Activated CD8-positive, alpha-beta memory T cell treated with anti-CD3 and anti-CD28 coated beads, Interleukin-2, amount 10 ng/mL, durations not matched to agents 7 days and 5 days (primary cell): Measurements from ENCODE around the gene CASP6. TPM values are rescaled to one million over a fixed set of nuclear protein-coding genes. Genes with fewer than 3 reads are reported as not detected.

Source experiments
- ATAC-seq: fragments of 150-1000 bp; cut with Tn5 transposase; one replicate; pipeline ENCODE4 v1.10.0; 2021; ENCODE audit warnings: moderate library complexity
- CTCF ChIA-PET: fragments of 350-600 bp; sonication (Branson Sonifier 250); formaldehyde crosslinking; loops from one replicate; lab custom pipeline; 2021; ENCODE audit warnings: antibody characterized with exemption; lab: Charles Lee
- DNase-seq: peaks from one replicate; pipeline ENCODE4 v3.0.0-alpha.2; 2020
- H3K27ac Mint-ChIP-seq: one replicate; pipeline ENCODE4 v1.8.0; 2021; ENCODE audit warnings: mild to moderate bottlenecking, mixed read lengths
- H3K27me3 Mint-ChIP-seq: one replicate; pipeline ENCODE4 v1.8.0; 2021; ENCODE audit warnings: mixed read lengths
- H3K36me3 Mint-ChIP-seq: one replicate; pipeline ENCODE4 v1.8.0; 2021; ENCODE audit warnings: mild to moderate bottlenecking, mixed read lengths
- H3K4me1 Mint-ChIP-seq: one replicate; pipeline ENCODE4 v1.8.0; 2021; ENCODE audit warnings: mixed read lengths
- H3K4me3 Mint-ChIP-seq: one replicate; pipeline ENCODE4 v1.8.0; 2021; ENCODE audit warnings: mild to moderate bottlenecking, moderate library complexity, mixed read lengths
- H3K9me3 Mint-ChIP-seq: one replicate; pipeline ENCODE4 v1.8.0; 2022; ENCODE audit warnings: low read depth, mixed read lengths
- total RNA-seq, 2 experiments: library from RNA; stranded (reverse); gene quantifications; one replicate each; pipeline ENCODE4 v1.2.3, GENCODE V29; 2021

Gene CASP6
- total RNA-seq, 2 experiments from 2014 or later, result 20.3 to 20.8 TPM

DNA sequence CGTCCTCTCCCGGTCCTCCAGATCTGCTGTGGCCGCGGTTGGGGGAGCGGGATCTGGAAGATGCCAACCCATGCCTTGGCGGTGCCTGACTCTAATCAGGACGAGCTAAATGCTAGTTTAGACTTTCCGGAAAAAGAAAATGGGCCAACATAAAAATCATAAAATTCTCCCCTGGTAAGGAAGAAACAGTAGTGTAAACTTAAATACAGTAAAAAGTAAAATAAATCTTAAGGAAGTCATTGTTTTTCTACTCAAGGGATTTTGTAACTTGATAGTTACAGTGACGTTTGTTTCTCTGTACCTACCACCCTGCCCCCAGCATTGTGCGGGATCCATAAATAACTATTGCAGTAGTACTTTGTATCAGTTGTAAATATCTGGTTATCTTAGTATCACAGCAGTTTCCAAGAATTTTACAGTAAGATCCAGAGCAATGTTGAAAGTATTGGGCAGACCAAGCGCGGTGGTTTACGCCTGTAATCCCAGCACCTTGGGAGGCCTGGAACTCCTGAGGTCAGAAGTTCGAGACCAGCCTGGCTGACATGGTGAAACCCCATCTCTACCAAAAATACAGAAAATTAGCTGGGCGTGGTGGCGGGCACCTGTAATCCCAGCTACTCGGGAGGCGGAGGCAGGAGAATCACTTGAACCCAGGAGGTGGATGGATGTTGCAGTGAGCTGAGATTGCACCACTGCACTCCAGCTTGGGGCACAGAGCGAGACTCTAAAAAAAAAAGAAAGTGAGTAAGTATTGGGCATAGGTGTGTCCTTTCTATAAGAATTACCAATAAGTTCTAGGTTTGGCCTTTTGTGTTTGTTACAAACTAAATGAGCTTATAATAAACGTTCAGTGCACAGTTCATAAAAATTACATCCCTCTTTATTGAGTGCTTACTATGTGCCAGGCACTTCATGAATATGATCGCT, 27.6 kb upstream of the CASP6 start:
- Mint-ChIP-seq H3K36me3 (peaks cover 10% of the 10 kb centered on the region), H3K27me3 (no peaks in the 10 kb centered on the region), H3K4me1 (peaks cover 18% of the 10 kb centered on the region), H3K9me3 (no peaks in the 10 kb centered on the region), H3K4me3 (peak overlapping the region; percentile 87), H3K27ac (peak overlapping the region; percentile 83)
- CTCF ChIA-PET, result interaction anchor here (0.8 to 4.2 kb wide), 6 partner anchors 12 to 298 kb away, joined by 3 to 24 read pairs (median 4); partner anchors contain the start of genes CASP6 and SEC24B
- ATAC-seq (no peak), DNase-seq (no peak)

DNA sequence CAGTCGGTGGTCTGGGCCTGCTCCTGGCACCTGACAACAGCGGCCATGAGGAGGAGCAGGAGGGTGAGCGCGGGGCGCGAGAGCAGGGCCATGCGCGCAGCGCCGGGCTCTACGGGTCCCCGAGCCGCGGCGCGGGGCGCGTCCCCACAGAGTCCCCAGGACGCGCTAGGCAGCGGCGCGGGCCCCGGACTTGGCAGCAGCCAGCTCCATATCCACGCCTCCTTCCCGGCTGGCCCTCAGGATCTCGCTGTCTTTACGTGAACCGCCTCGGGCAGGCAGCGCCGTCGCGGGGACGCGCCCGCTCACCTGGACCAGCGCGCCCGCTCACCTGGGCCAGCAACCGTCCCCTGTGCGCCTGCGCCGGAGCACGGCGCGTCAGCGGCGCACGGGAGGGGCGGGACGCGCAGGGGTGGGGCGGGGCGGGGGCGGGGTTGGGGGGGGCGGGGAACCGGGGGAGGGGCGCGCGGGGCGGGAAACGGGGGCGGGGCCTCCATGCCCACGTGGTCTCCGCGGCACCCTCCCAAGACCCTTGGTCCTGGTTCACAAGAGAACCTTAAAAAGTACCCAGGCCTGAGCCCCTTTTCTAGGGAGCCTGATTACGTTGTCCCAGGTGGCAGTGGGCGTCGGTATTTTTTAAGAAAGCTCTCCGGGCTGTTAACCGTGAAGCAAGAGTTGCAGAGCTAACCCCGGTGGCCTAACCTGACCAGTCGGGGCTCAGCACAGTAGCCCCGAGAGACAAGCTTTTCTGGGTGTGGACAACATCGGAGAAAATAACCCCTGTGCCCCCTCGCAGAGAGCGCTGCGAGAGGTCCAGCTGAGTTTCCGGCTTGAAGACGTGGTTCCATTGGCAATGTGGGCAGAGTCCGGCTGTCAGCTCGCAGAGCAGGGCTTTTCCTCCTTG, 26.7 kb upstream of the CASP6 start, which contains the start of gene PLA2G12A:
Gene PLA2G12A (minus strand): TSS at position 353 of the 901 bp plus-strand sequence. CDS start 261 bp downstream, at position 92.
- ATAC-seq (peak; percentile 89), DNase-seq (peak; percentile 72)
- peaks cover 18% of the 10 kb centered on the region for H3K4me1 Mint-ChIP-seq
- CTCF ChIA-PET, result interaction anchor here (0.8 to 4.2 kb wide), 8 partner anchors 10 to 297 kb away, joined by 3 to 24 read pairs (median 3); partner anchors contain the start of genes CASP6 and SEC24B
- no peaks in the 10 kb centered on the region for H3K9me3 Mint-ChIP-seq
- H3K27ac Mint-ChIP-seq, result peak within 1 kb of the TSS; percentile 83
- peaks cover 11% of the 10 kb centered on the region for H3K36me3 Mint-ChIP-seq
- peak within 1 kb of the TSS; percentile 87 for H3K4me3 Mint-ChIP-seq
- H3K27me3 Mint-ChIP-seq, result no peaks in the 10 kb centered on the region

DNA sequence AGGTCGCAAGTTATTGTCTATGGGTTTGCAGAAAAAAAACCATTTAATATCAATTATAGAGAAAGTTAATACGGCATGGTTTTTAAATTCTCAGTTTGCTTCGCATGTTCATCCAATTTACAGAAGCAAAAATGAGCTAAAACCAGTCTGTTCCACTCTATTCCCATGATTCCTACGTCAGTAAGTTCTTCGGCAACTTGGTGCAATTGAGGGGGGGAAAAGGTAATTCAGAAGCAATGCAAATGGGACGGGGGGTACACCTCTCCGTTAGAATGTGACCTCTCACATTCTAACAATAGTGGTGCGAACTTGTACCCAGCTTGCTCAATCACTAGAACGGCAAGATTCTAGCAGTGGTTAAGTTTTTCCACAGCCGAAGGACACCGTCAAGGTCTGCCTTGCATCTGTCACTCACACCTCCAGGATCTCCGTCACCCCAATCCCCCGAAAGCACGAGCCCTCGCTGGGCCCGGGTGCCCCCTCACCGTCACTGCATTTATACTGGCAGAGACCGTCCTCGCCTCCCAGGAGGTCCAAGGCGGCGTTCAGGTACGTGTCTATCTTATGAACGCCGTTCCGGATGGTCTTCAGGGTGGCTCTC, 26.0 kb upstream of the CASP6 start:
- ATAC-seq, result no peak
- Mint-ChIP-seq H3K4me3 (peak overlapping the region; percentile 87), H3K9me3 (no peaks in the 10 kb centered on the region), H3K27me3 (no peaks in the 10 kb centered on the region), H3K27ac (peak overlapping the region; percentile 71), H3K4me1 (peaks cover 18% of the 10 kb centered on the region), H3K36me3 (peaks cover 15% of the 10 kb centered on the region)
- DNase-seq, result no peak
- CTCF ChIA-PET, result interaction anchor here (1.0 to 4.2 kb wide), 4 partner anchors 11 to 296 kb away, joined by 3 to 24 read pairs (median 8); partner anchors contain the start of genes CASP6 and SEC24B

DNA sequence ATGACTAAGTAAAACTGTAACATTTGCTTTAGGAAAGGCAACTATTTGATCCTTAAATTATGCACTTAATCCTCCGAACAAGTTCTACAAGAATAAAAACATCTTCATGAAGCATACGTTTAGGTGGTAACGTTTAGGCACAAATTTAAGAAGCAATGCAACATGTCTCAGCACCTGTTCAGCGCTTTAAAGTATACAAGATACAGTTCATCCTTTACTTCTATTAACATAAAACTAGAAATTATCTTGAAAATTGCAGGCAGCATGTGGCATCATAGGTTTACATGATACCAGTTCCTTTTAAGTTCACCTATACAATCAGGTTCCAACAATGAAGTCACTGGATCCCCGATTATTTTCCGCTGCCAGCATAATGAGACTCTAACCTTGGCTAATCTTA, 25.1 kb upstream of the CASP6 start:
- Mint-ChIP-seq H3K4me3 (no peak overlapping the region), H3K36me3 (peaks cover 17% of the 10 kb centered on the region), H3K27me3 (no peaks in the 10 kb centered on the region), H3K4me1 (peaks cover 18% of the 10 kb centered on the region), H3K9me3 (no peaks in the 10 kb centered on the region), H3K27ac (no peak overlapping the region)
- DNase-seq (no peak), ATAC-seq (no peak)
- CTCF ChIA-PET, result interaction anchor here (2.8 to 4.2 kb wide), 2 partner anchors 26 to 295 kb away, joined by 12 to 24 read pairs; partner anchors contain the start of genes CASP6 and SEC24B

DNA sequence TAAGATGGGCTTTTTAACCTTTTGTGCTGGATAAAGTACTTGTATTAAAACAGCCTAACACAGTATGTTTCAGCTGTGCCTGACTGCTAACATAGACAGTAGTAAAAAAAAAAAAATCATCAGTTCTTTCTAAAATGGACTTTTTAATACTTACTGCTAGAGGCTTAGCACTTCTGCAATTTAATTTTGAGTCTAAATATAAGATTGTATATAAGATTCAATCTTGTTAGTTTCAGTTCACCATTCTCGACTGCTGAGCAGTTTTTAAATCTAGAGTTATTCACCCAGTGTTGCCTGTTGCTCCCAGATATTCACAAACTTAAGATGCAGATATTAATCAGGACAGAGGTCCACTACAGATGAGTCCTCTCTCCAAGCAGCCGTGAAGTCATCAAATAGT, 19.9 kb upstream of the CASP6 start:
- no peak for DNase-seq
- Mint-ChIP-seq H3K4me1 (peaks cover 4% of the 10 kb centered on the region), H3K27ac (no peak overlapping the region), H3K4me3 (no peak overlapping the region), H3K36me3 (peaks cover 27% of the 10 kb centered on the region), H3K27me3 (no peaks in the 10 kb centered on the region), H3K9me3 (no peaks in the 10 kb centered on the region)
- no peak for ATAC-seq
- CTCF ChIA-PET, result no interaction called here

DNA sequence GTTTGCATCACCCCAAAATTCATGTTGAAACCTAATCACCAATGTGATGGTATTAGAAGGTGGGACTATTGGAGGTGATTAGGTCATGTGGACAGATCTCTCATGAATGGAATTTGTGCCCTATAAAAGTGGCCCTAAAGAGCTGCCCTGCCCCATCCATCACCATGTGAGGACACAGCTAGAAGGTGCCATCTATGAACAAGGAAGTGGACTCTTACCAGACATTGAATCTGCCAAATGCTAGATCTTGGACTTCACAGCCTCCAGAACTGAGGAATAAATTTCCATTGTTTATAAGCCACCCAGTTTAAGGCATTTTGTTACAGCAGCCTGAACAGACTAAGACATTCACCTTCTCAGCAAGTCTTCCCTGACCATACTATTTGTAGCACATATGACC, 19.1 kb upstream of the CASP6 start:
- Mint-ChIP-seq H3K9me3 (no peaks in the 10 kb centered on the region), H3K4me3 (no peak overlapping the region), H3K4me1 (no peaks in the 10 kb centered on the region), H3K27me3 (no peaks in the 10 kb centered on the region), H3K36me3 (peaks cover 25% of the 10 kb centered on the region), H3K27ac (no peak overlapping the region)
- ATAC-seq (no peak), DNase-seq (no peak)
- CTCF ChIA-PET, result no interaction called here

DNA sequence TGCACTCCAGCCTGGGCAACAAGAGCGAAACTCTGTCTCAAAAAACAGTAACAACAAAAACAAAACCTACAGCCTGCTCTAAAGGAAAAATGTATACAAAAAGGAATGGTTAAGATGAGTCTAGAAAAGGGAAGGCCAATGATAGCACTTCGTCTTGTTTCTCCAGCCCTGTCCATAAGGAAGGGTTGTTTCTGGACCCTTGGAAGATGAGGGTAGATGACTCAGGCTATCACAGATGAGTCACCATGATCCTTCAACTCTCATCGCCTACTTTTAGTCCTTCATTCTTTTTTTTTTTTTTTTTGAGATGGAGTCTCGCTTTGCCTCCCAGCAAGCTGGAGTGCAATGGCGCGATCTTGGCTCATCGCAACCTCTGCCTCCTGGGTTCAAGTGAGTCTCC, 17.8 kb upstream of the CASP6 start:
- Mint-ChIP-seq H3K27ac (no peak overlapping the region), H3K36me3 (peaks cover 30% of the 10 kb centered on the region), H3K4me3 (no peak overlapping the region), H3K4me1 (no peaks in the 10 kb centered on the region), H3K27me3 (no peaks in the 10 kb centered on the region), H3K9me3 (no peaks in the 10 kb centered on the region)
- DNase-seq (no peak), ATAC-seq (no peak)
- CTCF ChIA-PET, result no interaction called here

DNA sequence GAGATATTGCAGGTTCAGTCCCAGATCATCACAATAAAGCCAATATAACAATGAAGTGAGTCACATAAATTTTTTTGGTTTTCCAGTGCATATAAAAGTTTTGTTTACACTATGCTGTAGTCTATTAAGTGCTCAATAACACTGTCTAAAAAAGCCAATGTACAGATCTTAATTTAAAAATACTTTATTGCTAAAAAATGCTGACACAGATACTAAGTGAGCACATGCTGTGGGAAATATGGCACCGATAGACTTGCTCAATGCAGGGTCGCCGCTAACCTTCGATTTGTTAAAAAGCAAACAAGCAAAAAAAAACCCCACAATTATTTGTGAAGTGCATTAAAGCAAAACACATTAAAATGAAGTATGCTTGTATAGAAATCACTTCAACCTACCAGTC, 16.4 kb upstream of the CASP6 start:
- H3K4me1 Mint-ChIP-seq, result no peaks in the 10 kb centered on the region
- ATAC-seq, result no peak
- no peak overlapping the region for H3K4me3 Mint-ChIP-seq
- no peaks in the 10 kb centered on the region for H3K27me3 Mint-ChIP-seq
- no peak overlapping the region for H3K27ac Mint-ChIP-seq
- DNase-seq, result no peak
- H3K9me3 Mint-ChIP-seq, result no peaks in the 10 kb centered on the region
- peaks cover 27% of the 10 kb centered on the region for H3K36me3 Mint-ChIP-seq
- CTCF ChIA-PET, result no interaction called here

DNA sequence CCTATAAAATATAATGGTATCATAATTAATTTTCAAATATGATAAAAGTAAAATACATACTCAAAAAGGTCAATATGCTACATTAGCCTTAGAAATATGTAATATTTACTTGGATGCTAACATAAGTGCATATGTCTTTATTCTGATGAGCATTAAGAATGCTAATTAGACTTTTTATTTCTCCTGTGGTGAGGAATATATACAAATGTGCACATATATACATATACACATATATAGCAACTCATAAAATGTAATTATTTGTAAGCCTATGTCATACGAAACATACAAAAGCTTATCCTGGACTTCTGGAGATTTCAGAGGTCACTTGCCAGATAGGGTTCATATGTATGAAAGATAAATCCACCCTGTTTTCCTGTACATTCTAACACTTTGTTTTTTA, 15.5 kb upstream of the CASP6 start:
- Mint-ChIP-seq H3K4me3 (no peak overlapping the region), H3K4me1 (no peaks in the 10 kb centered on the region), H3K9me3 (no peaks in the 10 kb centered on the region), H3K27ac (no peak overlapping the region), H3K27me3 (no peaks in the 10 kb centered on the region), H3K36me3 (peaks cover 24% of the 10 kb centered on the region)
- DNase-seq (no peak), ATAC-seq (no peak)
- CTCF ChIA-PET, result no interaction called here

DNA sequence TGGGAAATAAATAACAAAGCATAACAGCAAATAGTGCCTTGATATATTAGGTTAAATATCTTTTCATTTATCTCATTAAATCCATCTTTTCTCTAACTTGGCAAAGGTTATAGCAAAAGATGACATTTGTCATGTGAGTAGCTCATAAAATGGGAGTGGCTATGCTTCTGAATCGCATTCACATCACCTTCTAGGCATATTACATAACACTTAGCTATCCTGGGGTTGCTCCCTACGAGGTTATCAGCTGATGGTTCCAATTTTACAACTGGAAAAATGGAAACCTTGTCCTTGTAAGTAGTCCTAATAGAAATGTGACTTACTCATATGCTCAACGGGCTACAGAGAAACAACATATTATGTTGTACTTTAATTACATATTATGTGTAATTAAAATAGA, 10.3 kb upstream of the CASP6 start:
- no peak for ATAC-seq
- Mint-ChIP-seq H3K27ac (no peak overlapping the region), H3K9me3 (no peaks in the 10 kb centered on the region), H3K4me3 (no peak overlapping the region), H3K36me3 (peaks cover 21% of the 10 kb centered on the region), H3K27me3 (no peaks in the 10 kb centered on the region), H3K4me1 (no peaks in the 10 kb centered on the region)
- CTCF ChIA-PET, result interaction anchor here (1.3 kb wide), 1 partner anchor 11 kb away, joined by 4 read pairs; no protein-coding TSS in a partner anchor
- no peak for DNase-seq

DNA sequence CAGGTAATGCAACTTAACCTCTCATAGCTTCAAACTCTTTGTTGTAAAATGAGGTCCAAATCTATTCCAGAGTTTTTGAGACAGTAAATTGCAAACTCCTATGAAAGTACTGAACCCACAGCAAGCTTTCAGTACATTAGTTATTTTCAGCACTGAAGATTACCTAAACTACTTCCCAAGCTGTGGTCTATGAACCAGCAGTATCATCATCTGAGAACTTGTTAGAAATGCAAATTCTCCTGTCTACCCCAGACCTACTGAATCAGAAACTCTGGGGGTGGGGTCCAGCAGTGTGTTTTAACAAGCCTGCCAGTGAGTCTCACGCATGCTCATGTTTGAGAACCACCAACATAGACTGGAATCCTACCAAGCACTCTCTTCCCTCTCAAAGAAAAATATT, 5.7 kb upstream of the CASP6 start:
- Mint-ChIP-seq H3K4me1 (peaks cover 2% of the 10 kb centered on the region), H3K36me3 (peaks cover 7% of the 10 kb centered on the region), H3K27me3 (no peaks in the 10 kb centered on the region), H3K9me3 (no peaks in the 10 kb centered on the region), H3K27ac (no peak overlapping the region), H3K4me3 (no peak overlapping the region)
- DNase-seq, result no peak
- CTCF ChIA-PET, result no interaction called here
- no peak for ATAC-seq

DNA sequence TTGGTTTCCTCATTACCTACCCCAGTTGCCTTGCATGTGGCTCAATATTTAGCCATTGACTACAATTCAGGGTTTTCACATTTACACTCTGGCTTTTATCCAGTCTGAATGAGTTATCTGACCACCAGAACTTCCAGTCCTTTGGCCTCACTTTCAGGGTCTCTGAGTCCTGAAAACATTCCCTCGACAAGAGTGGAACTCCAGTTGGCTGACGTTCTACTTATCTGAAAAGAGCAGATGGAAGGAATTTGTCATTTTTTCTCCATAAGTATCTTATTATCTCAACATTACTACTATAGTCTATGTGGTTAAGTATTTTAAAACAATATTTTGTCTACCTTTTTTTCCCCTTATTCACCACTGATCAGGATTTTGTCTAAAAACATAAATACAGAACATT, 5.2 kb upstream of the CASP6 start:
- H3K27ac Mint-ChIP-seq, result no peak overlapping the region
- CTCF ChIA-PET, result no interaction called here
- peaks cover 7% of the 10 kb centered on the region for H3K36me3 Mint-ChIP-seq
- H3K9me3 Mint-ChIP-seq, result no peaks in the 10 kb centered on the region
- ATAC-seq, result no peak
- H3K4me1 Mint-ChIP-seq, result peaks cover 6% of the 10 kb centered on the region
- no peak overlapping the region for H3K4me3 Mint-ChIP-seq
- no peak for DNase-seq
- H3K27me3 Mint-ChIP-seq, result no peaks in the 10 kb centered on the region
